BJ (cell line): Measurements from ENCODE around the gene ABCA13. TPM values are rescaled to one million over a fixed set of nuclear protein-coding genes. Genes with fewer than 3 reads are reported as not detected.
"Not testable (repeated sequence)": the region's sequence is repeated elsewhere in the genome, so short reads cannot be mapped to it uniquely, and the experiment has no call there.

Experiments
- CTCF ChIA-PET: fragments of 350-600 bp; formaldehyde crosslinking; extraction: SDS; loops from one replicate; lab custom pipeline; 2021; ENCODE audit warnings: antibody characterized with exemption, inconsistent platforms; lab: Yijun Ruan, JAX
- POLR2A ChIA-PET: fragments of 300-600 bp; sonication (Branson Sonifier 250); formaldehyde crosslinking; extraction: SDS; loops from one replicate; lab custom pipeline; 2021; ENCODE audit warnings: antibody characterized with exemption; lab: Charles Lee
- DNase-seq: peaks from one replicate; pipeline ENCODE4 v3.0.0-alpha.2; 2011; ENCODE audit warnings: low read depth
- H3K27me3 ChIP-seq: 2 replicates; pipeline ENCODE4 v1.6.0; 2011; ENCODE audit warnings: low read length; ENCODE audit not compliant: control insufficient read depth, insufficient read depth
- H3K36me3 ChIP-seq: 2 replicates; pipeline ENCODE4 v1.5.1; 2011; ENCODE audit warnings: low read length; ENCODE audit not compliant: control insufficient read depth, insufficient read depth
- H3K4me3 ChIP-seq: 2 replicates; pipeline ENCODE4 v1.5.1; 2011; ENCODE audit warnings: low read depth, mild to moderate bottlenecking, control low read depth, low read length
- polyA plus RNA-seq: library from polyadenylated mRNA; depleted of rRNA; stranded (reverse); fragments of >200 nt; gene quantifications from 2 replicates; pipeline ENCODE4 v1.2.3, GENCODE V29; 2011
- TF ChIP-seq, protein P1 (sequence below): IDR thresholded peaks from 2 replicates; pipeline ENCODE4 v1.5.1; 2011; ENCODE audit warnings: low read depth, mild to moderate bottlenecking, control low read depth, inconsistent platforms, low read length, moderate library complexity; ENCODE audit not compliant: insufficient read depth

ABCA13 gene
- polyA plus RNA-seq, 1 experiment, result 0.15 TPM

DNA sequence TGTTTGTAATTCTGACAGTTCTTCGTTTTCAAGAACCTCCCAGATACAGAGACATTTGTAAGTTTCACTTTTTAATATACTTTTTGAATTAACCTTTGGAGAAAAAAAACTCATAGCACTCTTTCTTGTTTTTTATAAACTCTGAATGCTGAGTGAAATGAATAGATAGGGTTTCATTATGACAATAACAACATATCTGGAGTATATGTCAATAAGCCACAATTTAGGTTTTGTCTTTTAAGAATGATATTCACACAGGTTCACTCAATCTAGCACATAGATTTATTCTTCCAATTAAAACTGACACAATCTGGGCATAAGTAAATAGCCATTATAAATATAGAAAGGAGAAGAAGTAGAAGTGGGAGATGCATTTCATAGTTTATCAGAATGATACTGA, 21.7 kb downstream of the ABCA13 start:
- no peak for DNase-seq
- no peaks in the 10 kb centered on the region for H3K36me3 ChIP-seq
- H3K27me3 ChIP-seq, result peaks cover 3% of the 10 kb centered on the region; the same call in 1 of the 2 replicates
- ChIA-PET CTCF (no interaction called here), POLR2A (no interaction called here)
- TF ChIP-seq, protein P1, sequence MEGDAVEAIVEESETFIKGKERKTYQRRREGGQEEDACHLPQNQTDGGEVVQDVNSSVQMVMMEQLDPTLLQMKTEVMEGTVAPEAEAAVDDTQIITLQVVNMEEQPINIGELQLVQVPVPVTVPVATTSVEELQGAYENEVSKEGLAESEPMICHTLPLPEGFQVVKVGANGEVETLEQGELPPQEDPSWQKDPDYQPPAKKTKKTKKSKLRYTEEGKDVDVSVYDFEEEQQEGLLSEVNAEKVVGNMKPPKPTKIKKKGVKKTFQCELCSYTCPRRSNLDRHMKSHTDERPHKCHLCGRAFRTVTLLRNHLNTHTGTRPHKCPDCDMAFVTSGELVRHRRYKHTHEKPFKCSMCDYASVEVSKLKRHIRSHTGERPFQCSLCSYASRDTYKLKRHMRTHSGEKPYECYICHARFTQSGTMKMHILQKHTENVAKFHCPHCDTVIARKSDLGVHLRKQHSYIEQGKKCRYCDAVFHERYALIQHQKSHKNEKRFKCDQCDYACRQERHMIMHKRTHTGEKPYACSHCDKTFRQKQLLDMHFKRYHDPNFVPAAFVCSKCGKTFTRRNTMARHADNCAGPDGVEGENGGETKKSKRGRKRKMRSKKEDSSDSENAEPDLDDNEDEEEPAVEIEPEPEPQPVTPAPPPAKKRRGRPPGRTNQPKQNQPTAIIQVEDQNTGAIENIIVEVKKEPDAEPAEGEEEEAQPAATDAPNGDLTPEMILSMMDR, result no peak
- H3K4me3 ChIP-seq, result no peak overlapping the region

DNA sequence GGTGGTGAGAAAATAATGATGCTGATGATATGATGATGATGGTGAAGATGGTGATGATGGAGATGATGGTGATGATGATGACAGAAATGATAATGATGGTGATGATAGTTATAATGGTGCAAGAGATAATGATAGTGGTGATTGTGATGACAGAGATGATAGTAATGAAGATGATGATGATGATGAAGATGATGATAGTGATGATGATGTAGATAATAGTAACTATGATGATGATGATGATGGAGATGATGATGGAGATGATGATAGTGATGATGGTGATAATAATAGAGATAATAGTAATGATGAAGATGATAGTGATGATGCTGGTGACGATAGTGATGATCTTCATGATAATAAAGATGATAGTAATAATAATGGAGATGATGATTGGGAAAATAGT, 22.2 kb downstream of the ABCA13 start:
- no peaks in the 10 kb centered on the region for H3K36me3 ChIP-seq
- TF ChIP-seq, protein P1, result no peak
- POLR2A ChIA-PET, result no interaction called here

DNA sequence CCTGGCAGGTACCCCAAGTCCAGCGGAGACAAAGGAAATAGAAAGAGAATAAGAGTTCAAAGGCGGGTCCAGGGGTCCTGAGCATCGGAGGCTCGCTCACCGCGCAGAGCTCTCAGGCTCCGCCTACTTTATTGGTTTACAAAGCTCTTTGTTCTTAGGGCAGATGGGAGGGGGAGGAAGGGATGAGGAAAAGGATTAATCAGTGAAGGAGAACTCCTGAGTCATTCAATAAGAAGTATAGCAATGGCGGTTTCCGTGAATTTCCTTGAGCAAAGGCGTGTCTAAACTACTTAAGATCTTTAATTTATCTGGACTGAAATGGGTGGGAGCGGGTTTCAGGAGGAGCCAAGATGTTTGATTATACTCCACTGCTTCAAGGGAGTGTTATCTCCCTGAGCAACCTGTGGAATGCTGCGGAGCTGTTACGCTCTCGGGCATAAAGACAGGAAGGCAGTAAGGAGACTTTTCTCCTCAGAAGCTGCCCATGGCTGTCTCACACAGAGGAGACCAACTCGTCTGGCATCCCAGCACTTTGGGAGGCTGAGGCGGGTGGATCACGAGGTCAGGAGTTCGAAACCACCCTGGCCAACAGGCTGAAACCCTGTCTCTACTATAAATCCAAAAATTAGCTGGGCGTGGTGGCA, 29.8 kb downstream of the ABCA13 start:
- CTCF ChIA-PET, H3K27me3 ChIP-seq, H3K36me3 ChIP-seq, H3K4me3 ChIP-seq, DNase-seq, POLR2A ChIA-PET: not testable (repeated sequence)

More for the DNA sequence above, 22.2 kb downstream of the ABCA13 start:
- Histone ChIP-seq H3K27me3 (peaks cover 3% of the 10 kb centered on the region), H3K4me3 (no peak overlapping the region)
- CTCF ChIA-PET, result no interaction called here
- no peak for DNase-seq

DNA sequence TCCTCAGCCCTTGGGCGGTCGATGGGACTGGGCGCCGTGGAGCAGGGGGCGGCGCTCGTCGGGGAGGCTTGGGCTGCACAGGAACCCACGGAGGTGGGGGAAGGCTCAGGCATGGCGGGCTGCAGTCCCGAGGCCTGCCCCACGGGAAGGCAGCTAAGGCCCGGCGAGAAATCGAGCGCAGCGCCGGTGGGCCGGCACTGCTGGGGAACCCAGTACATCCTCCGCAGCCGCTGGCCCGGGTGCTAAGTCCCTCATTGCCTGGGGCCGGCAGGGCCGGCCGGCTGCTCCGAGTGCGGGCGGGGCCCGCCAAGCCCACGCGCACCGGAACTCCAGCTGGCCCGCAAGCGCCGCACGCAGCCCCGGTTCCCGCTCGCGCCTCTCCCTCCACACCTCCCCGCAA, 31.7 kb downstream of the ABCA13 start:
- H3K36me3 ChIP-seq, CTCF ChIA-PET, POLR2A ChIA-PET, DNase-seq, H3K27me3 ChIP-seq, H3K4me3 ChIP-seq: not testable (repeated sequence)

DNA sequence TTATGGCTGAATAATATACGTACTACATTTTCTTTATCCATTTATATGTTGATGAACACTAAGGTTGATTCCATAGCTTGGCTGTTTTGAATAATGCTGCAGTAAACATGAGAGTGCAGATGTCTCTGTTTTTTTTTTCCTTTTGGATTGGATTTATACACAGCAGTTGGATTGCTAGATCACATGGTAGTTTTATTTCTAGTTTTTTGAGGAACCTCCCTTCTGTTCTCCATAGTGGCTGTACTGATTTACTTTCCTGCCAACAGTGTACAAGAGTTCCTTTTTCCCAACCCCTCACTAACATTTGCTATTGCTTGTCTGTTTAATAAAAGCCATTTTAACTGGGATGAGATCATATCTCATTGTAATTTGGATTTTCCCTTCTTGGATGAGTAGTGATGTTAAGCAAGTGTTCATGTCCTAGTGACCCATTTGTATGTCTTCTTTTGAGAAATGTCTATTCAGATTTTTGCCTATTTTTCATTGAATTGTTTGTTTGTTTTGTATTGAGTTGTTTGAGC, 36.0 kb downstream of the ABCA13 start:
- no peak for DNase-seq
- TF ChIP-seq, protein P1, result no peak
- Histone ChIP-seq H3K27me3 (no peaks in the 10 kb centered on the region), H3K36me3 (no peaks in the 10 kb centered on the region), H3K4me3 (no peak overlapping the region)
- ChIA-PET POLR2A (no interaction called here), CTCF (no interaction called here)

DNA sequence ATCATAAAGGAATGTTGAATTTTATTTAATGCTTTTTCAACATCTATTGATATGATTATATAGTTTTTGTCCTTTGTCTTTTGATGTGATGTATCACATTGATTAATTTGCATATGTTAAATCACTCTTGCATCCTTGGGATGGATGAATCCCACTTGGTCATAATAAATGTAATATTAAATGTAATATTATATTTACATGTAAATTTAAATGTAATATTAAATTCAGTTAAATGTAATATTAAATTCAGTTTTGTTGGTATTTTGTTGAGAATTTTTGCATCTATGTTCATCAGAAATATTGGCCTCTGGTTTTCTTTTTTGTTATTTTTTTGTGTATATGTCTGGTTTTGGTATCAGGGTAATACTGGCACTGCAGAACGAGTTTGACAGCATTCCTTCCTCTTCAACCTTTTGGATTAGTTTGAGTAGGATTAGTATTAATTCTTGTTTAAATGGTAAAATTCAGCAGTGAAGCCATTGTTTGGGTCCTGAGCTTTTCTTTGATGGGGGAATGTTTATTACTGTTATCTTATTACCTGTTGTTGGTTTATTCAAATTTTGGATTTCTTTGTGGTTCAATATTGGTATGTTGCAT, 37.8 kb downstream of the ABCA13 start:
- Histone ChIP-seq H3K36me3 (no peaks in the 10 kb centered on the region), H3K27me3 (no peaks in the 10 kb centered on the region), H3K4me3 (no peak overlapping the region)
- TF ChIP-seq, protein P1, result no peak
- ChIA-PET POLR2A (no interaction called here), CTCF (no interaction called here)
- no peak for DNase-seq
